Kidney (tissue), 14 donors: ENCODE measurements around the gene NEAT1. TPM values are rescaled to one million over a fixed set of nuclear protein-coding genes. Genes with fewer than 3 reads are reported as not detected.

Experiments used
- DNase-seq, 5 donors: peaks; one replicate each; pipeline ENCODE4 v3.0.0-alpha.2; 2013 to 2020
- FAIRE-seq: peaks from 2 replicates; lab custom pipeline; 2012; peaks lifted over from hg19 to GRCh38; lab: Jason Lieb, UNC
- H3K27ac ChIP-seq, 2 donors: one replicate each; pipeline ENCODE4 v1.7.0; 2013; ENCODE audit warnings: low read depth in 2 of 2, low read length in 2 of 2, inconsistent platforms in 1 of 2
- H3K27me3 ChIP-seq: one replicate; pipeline ENCODE4 v1.7.1; 2013; ENCODE audit warnings: low read length, inconsistent platforms; ENCODE audit not compliant: control insufficient read depth, insufficient read depth
- H3K36me3 ChIP-seq, 3 donors: one replicate each; pipeline versions ENCODE4 v1.7.0 to v1.7.1; 2013; ENCODE audit warnings: low read length in 3 of 3, control low read depth in 1 of 3, inconsistent platforms in 1 of 3; ENCODE audit not compliant: insufficient read depth in 3 of 3, control insufficient read depth in 2 of 3
- H3K4me1 ChIP-seq, 3 donors: one replicate each; pipeline versions ENCODE4 v1.7.0 to v1.7.1; 2013; ENCODE audit warnings: low read length in 3 of 3, inconsistent platforms in 1 of 3, low read depth in 1 of 3; ENCODE audit not compliant: control insufficient read depth in 2 of 3, insufficient read depth in 2 of 3
- H3K4me3 ChIP-seq, 3 donors: one replicate each; pipeline versions ENCODE4 v1.7.0 to v1.8.1; 2013; ENCODE audit warnings: low read length in 3 of 3, control low read depth in 1 of 3, inconsistent platforms in 1 of 3
- H3K9ac ChIP-seq, 3 donors: one replicate each; pipeline versions ENCODE4 v1.7.0 to v1.7.1; 2013; ENCODE audit warnings: low read length in 3 of 3, control low read depth in 1 of 3, inconsistent platforms in 1 of 3
- H3K9me3 ChIP-seq, 3 donors: one replicate each; pipeline versions ENCODE4 v1.7.0 to v1.7.1; 2013; ENCODE audit warnings: low read length in 3 of 3, control low read depth in 1 of 3, inconsistent platforms in 1 of 3; ENCODE audit not compliant: control insufficient read depth in 2 of 3, insufficient read depth in 1 of 3
- CTCF ChIP-seq: IDR thresholded peaks from 3 replicates; pipeline ENCODE4 v1.5.1; 2012; ENCODE audit warnings: mild to moderate bottlenecking, moderate library complexity, borderline replicate concordance; ENCODE audit not compliant: insufficient read depth; ENCODE audit errors: extremely low read depth
- intact Hi-C: fragments of 100-400 bp; cut with DNase I; formaldehyde crosslinking; loops from one replicate; pipeline ENCODE4 v1.11.1; 2022
- polyA plus RNA-seq: library from polyadenylated mRNA; stranded (reverse); fragments of 350-450 nt; fragmentation: Illumina TruSeq; extraction: RNeasy Lipid Tissue Mini Kit (QIAGEN cat#74804); gene quantifications from one replicate; pipeline ENCODE4 v1.2.3, GENCODE V29; 2014; ENCODE audit warnings: low read depth, low replicate concordance; ENCODE audit not compliant: insufficient read depth
- total RNA-seq: library from RNA; stranded (reverse); fragmentation: NEBNext Ultra II Directional; extraction: Animal tissue kit (Norgen Biotek cat#: 25700); gene quantifications from one replicate; pipeline ENCODE4 v1.2.1, GENCODE V29; 2021
- donor health status: control.
- donor health status: control.
- donor health status: control.
- donor health status: control.
- donor health status: control.
- donor health status: DM: yes; HTN: yes; CAD: no.
- donor health status: Normal renal cell carcinoma (clear cell type).

Gene NEAT1
- total and polyA plus RNA-seq, 2 donors from 2014 or later: 595 to 1,006 TPM

GRCh38 chr11:65429724-65430405 lies 7.3 kb downstream of the NEAT1 start:
- FAIRE-seq (no peak), DNase-seq (peak in 3 of 5 donors; percentile 19 to 93 (median 63))
- H3K27me3 ChIP-seq: no peaks in the 10 kb centered on the region
- H3K4me3 ChIP-seq: peak overlapping the region in 2 of 3 donors; percentile 40 to 98
- peak overlapping the region; percentile 82 to 99 for H3K27ac ChIP-seq
- H3K4me1 ChIP-seq: peaks cover 0 to 38% (median 36%) of the 10 kb centered on the region in 3 donors
- peaks cover 0 to 35% (median 23%) of the 10 kb centered on the region in 3 donors for H3K36me3 ChIP-seq
- intact Hi-C loops: loop anchor here (5.0 kb wide), 1 partner anchor 72 kb away; no protein-coding TSS in a partner anchor
- no peak for TF ChIP-seq CTCF
- peak overlapping the region in 2 of 3 donors; percentile 57 to 99 for H3K9ac ChIP-seq
- no peaks in the 10 kb centered on the region for H3K9me3 ChIP-seq

GRCh38 chr11:65430406-65431217 lies 8.0 kb downstream of the NEAT1 start:
- H3K4me3 ChIP-seq: peak overlapping the region in 2 of 3 donors; percentile 40 to 98
- no peak for FAIRE-seq

GRCh38 chr11:65431451-65432099 lies 9.0 kb downstream of the NEAT1 start:
- peak overlapping the region; percentile 19 to 59 for H3K27ac ChIP-seq
- H3K4me1 ChIP-seq: peaks cover 0 to 38% (median 36%) of the 10 kb centered on the region in 3 donors
- no peak for TF ChIP-seq CTCF
- no peaks in the 10 kb centered on the region for H3K9me3 ChIP-seq
- peak overlapping the region in 2 of 3 donors; percentile 14 to 52 for H3K9ac ChIP-seq
- H3K36me3 ChIP-seq: peaks cover 3 to 35% (median 20%) of the 10 kb centered on the region in 3 donors
- DNase-seq (no peak), FAIRE-seq (no peak)
- H3K27me3 ChIP-seq: no peaks in the 10 kb centered on the region
- intact Hi-C loops: no loop called here
- H3K4me3 ChIP-seq: peak overlapping the region in 2 of 3 donors; percentile 10 to 39

More at GRCh38 chr11:65430406-65431217, 8.0 kb downstream of the NEAT1 start:
- Histone ChIP-seq H3K36me3 (peaks cover 0 to 35% (median 18%) of the 10 kb centered on the region in 3 donors), H3K9me3 (no peaks in the 10 kb centered on the region), H3K27me3 (no peaks in the 10 kb centered on the region), H3K4me1 (peaks cover 0 to 38% (median 36%) of the 10 kb centered on the region in 3 donors), H3K27ac (peak overlapping the region; percentile 82 to 99), H3K9ac (peak overlapping the region in 2 of 3 donors; percentile 57 to 99)
- intact Hi-C loops: no loop called here
- no peak for TF ChIP-seq CTCF
- no peak for DNase-seq
